HepG2 (cell line): ENCODE measurements around the gene AJUBA. TPM values are rescaled to one million over a fixed set of nuclear protein-coding genes. Genes with fewer than 3 reads are reported as not detected.

Source experiments
- BATF2 ChIP-seq: sonication (generic); formaldehyde crosslinking; IDR thresholded peaks from 2 replicates; pipeline ENCODE4 v1.8.0; 2022; ENCODE audit warnings: mild to moderate bottlenecking, missing genetic modification reagents, moderate library complexity
- CBX5 ChIP-seq: sonication (generic); formaldehyde crosslinking; IDR thresholded peaks from 2 replicates; pipeline ENCODE4 v1.4.0; 2020; ENCODE audit warnings: missing genetic modification reagents, borderline replicate concordance
- CCDC6 ChIP-seq: sonication (generic); formaldehyde crosslinking; IDR thresholded peaks from 2 replicates; pipeline ENCODE4 v1.8.1; 2022; ENCODE audit warnings: mild to moderate bottlenecking, missing genetic modification reagents, moderate library complexity
- CREBL2 ChIP-seq: sonication (generic); formaldehyde crosslinking; IDR thresholded peaks from 2 replicates; pipeline ENCODE4 v1.8.1; 2023; ENCODE audit warnings: missing genetic modification reagents, mild to moderate bottlenecking, borderline replicate concordance
- ELF4 ChIP-seq: sonication (generic); formaldehyde crosslinking; IDR thresholded peaks from 2 replicates; pipeline ENCODE4 v1.5.0; 2020; ENCODE audit warnings: missing genetic modification reagents, mild to moderate bottlenecking, moderate library complexity, borderline replicate concordance
- KLF13 ChIP-seq: sonication (generic); formaldehyde crosslinking; IDR thresholded peaks from 2 replicates; pipeline ENCODE4 v1.4.0; 2020; ENCODE audit warnings: mild to moderate bottlenecking, missing genetic modification reagents
- MLLT10 ChIP-seq: sonication (generic); formaldehyde crosslinking; IDR thresholded peaks from 2 replicates; pipeline ENCODE4 v1.4.0; 2020; ENCODE audit warnings: missing genetic modification reagents
- PTBP1 ChIP-seq: fragments of 200-400 bp; formaldehyde crosslinking; IDR thresholded peaks from 2 replicates; pipeline ENCODE4 v1.6.1; 2018; ENCODE audit warnings: low read length, low read depth; ENCODE audit not compliant: poor library complexity, severe bottlenecking
- SP1 ChIP-seq, 2 experiments: fragments of 450-650 bp in 1 of 2; sonication (generic) in 1 of 2; formaldehyde crosslinking in 1 of 2; IDR thresholded peaks; 2 replicates each; pipeline versions ENCODE4 v1.4.0 to v1.6.1; 2016 to 2020; ENCODE audit warnings: missing genetic modification reagents in 1 of 2
- ZFAT ChIP-seq: sonication (generic); formaldehyde crosslinking; conservative IDR thresholded peaks from 2 replicates; pipeline ENCODE4 v1.8.1; 2023; ENCODE audit warnings: missing genetic modification reagents, inconsistent platforms
- ZGPAT ChIP-seq: IDR thresholded peaks from 2 replicates; pipeline ENCODE4 v1.6.1; 2016; ENCODE audit warnings: mild to moderate bottlenecking
- ZNF234 ChIP-seq: sonication (generic); formaldehyde crosslinking; conservative IDR thresholded peaks from 2 replicates; pipeline ENCODE4 v1.5.1; 2020; ENCODE audit warnings: mild to moderate bottlenecking, missing genetic modification reagents
- ZNF263 ChIP-seq: sonication (generic); formaldehyde crosslinking; IDR thresholded peaks from 2 replicates; pipeline ENCODE4 v1.4.0; 2020; ENCODE audit warnings: missing genetic modification reagents
- ZNF556 ChIP-seq: sonication (generic); formaldehyde crosslinking; IDR thresholded peaks from 2 replicates; pipeline ENCODE4 v1.4.0; 2020; ENCODE audit warnings: mild to moderate bottlenecking, missing genetic modification reagents, borderline replicate concordance
- ZNF574 ChIP-seq: sonication (generic); formaldehyde crosslinking; IDR thresholded peaks from 2 replicates; pipeline ENCODE4 v1.4.0; 2020; ENCODE audit warnings: missing genetic modification reagents
- ZNF747 ChIP-seq: sonication (generic); formaldehyde crosslinking; IDR thresholded peaks from 2 replicates; pipeline ENCODE4 v1.8.1; 2023; ENCODE audit warnings: missing genetic modification reagents, mild to moderate bottlenecking, borderline replicate concordance
- ZSCAN22 ChIP-seq: sonication (generic); formaldehyde crosslinking; IDR thresholded peaks from 2 replicates; pipeline ENCODE4 v1.4.0; 2020; ENCODE audit warnings: mild to moderate bottlenecking, missing genetic modification reagents
- polyA plus RNA-seq, 8 experiments: library from polyadenylated mRNA; depleted of rRNA in 3 of 8; stranded (reverse) in 7 of 8; unstranded in 1 of 8; fragments of >200 nt; fragmentation: Illumina TruSeq in 4 of 8; extraction: Trizol in 4 of 8; gene quantifications; 2 replicates each; pipeline versions ENCODE4 v1.2.1 to v1.2.3, GENCODE V29; 2011 to 2016; ENCODE audit warnings: low read depth in 4 of 8, missing spikeins in 1 of 8, mixed read lengths in 1 of 8; ENCODE audit not compliant: insufficient read depth in 1 of 8
- total RNA-seq, 5 experiments: library from RNA; depleted of rRNA; stranded (reverse); fragments of >200 nt; fragmentation: Illumina TruSeq; extraction: Trizol; gene quantifications; 2 replicates each; pipeline ENCODE4 v1.2.3, GENCODE V29; 2016; ENCODE audit warnings: low read depth in 1 of 5

Gene AJUBA
- total and polyA plus RNA-seq, 2 of the 13 experiments (the other 11 are each of a cell fraction or from before 2014, with no cell fraction given) = 157 to 241 TPM

- TF ChIP-seq ELF4 (CRISPR knock-in tag) (no peak), ZNF263 (CRISPR knock-in tag) (peak; percentile 64; the same call in 1 of the 2 replicates), ZNF574 (peak; percentile 93), ZGPAT (peak; percentile 100), PTBP1 (peak; percentile 88), ZNF556 (peak; percentile 99), CCDC6 (CRISPR knock-in tag) (peak; percentile 95; the same call in 1 of the 2 replicates), KLF13 (CRISPR knock-in tag) (peak; percentile 91), SP1 (IDR thresholded peaks at IDR 0.05) (no peak), SP1 (CRISPR knock-in tag; IDR thresholded peaks at IDR 0.05) (peak; percentile 88), ZNF234 (CRISPR knock-in tag) (no peak), ZFAT (no peak), ZNF747 (CRISPR knock-in tag) (peak; percentile 99; the same call in 1 of the 2 replicates), ZSCAN22 (CRISPR knock-in tag) (peak; percentile 34; the same call in 1 of the 2 replicates), CREBL2 (CRISPR knock-in tag) (peak; percentile 60), CBX5 (peak; percentile 96), BATF2 (peak; percentile 96), MLLT10 (no peak)
These were observed 53.0 kb downstream of the AJUBA start, which contains the start of gene PRMT5 (continued) for GRCh38 chr14:22929104-22929960.
